Peyer's patch (tissue), 4 donors: ENCODE data around the gene SLC47A1.

Source experiments
- POLR2A ChIP-seq, 2 donors: fragments of 450-650 bp; IDR thresholded peaks; one replicate each; pipeline ENCODE4 v1.5.1; 2017; ENCODE audit warnings: antibody characterized with exemption in 2 of 2, mild to moderate bottlenecking in 2 of 2, moderate library complexity in 2 of 2
- TF ChIP-seq, protein P1 (sequence below), 6 experiments: fragments of 450-650 bp in 4 of 6; fragments of 200-600 bp in 2 of 6; sonication (generic) in 1 of 6; IDR thresholded peaks; one replicate each; pipeline ENCODE4 v1.5.1; 2017 to 2019; ENCODE audit warnings: antibody characterized with exemption in 6 of 6, mild to moderate bottlenecking in 3 of 6, moderate library complexity in 1 of 6

- TF ChIP-seq, protein P1, sequence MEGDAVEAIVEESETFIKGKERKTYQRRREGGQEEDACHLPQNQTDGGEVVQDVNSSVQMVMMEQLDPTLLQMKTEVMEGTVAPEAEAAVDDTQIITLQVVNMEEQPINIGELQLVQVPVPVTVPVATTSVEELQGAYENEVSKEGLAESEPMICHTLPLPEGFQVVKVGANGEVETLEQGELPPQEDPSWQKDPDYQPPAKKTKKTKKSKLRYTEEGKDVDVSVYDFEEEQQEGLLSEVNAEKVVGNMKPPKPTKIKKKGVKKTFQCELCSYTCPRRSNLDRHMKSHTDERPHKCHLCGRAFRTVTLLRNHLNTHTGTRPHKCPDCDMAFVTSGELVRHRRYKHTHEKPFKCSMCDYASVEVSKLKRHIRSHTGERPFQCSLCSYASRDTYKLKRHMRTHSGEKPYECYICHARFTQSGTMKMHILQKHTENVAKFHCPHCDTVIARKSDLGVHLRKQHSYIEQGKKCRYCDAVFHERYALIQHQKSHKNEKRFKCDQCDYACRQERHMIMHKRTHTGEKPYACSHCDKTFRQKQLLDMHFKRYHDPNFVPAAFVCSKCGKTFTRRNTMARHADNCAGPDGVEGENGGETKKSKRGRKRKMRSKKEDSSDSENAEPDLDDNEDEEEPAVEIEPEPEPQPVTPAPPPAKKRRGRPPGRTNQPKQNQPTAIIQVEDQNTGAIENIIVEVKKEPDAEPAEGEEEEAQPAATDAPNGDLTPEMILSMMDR (IDR thresholded peaks at IDR 0.05) = no peak
- no peak for TF ChIP-seq POLR2A (IDR thresholded peaks at IDR 0.05)
These were observed 5.4 kb downstream of the SLC47A1 start for GRCh38 chr17:19539040-19539399.
